Keratinocyte (primary cell): ENCODE data around the gene NPS.

ENCODE experiments used
- EZH2 ChIP-seq: IDR thresholded peaks from one replicate; pipeline ENCODE4 v1.6.1; 2012; ENCODE audit warnings: inconsistent platforms, mild to moderate bottlenecking, low read length, moderate library complexity
- TF ChIP-seq, protein P1 (sequence below), 3 experiments: IDR thresholded peaks in 1 of 3; conservative IDR thresholded peaks in 1 of 3; optimal IDR thresholded peaks in 1 of 3; 2 replicates in 2 of 3; 3 replicates in 1 of 3; pipeline versions ENCODE3 to v1.5.1; 2011; ENCODE audit warnings: low read length in 3 of 3, mild to moderate bottlenecking in 3 of 3, moderate library complexity in 2 of 3, control low read depth in 1 of 3, inconsistent platforms in 1 of 3; ENCODE audit not compliant: insufficient read depth in 2 of 3; ENCODE audit errors: extremely low read depth in 1 of 3

DNA sequence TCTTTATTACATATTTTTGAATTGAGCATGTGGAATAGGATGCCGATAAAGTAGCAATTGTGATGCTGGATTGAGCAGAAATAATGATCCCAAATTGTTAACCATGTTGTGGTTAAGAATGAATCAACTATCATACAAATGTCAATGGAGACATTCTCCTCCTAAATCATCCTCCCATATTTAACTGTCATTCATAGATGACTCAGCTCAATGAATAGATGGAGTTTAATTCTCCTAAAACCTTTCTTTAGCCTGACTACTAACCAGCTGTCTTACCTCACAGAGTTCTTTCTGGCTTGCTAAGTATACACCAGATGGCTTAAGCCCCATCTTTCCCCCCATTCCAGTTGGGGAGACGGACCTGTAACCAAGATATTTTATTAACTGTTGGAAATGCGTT lies 23.4 kb upstream of the NPS start:
- TF ChIP-seq, protein P1, sequence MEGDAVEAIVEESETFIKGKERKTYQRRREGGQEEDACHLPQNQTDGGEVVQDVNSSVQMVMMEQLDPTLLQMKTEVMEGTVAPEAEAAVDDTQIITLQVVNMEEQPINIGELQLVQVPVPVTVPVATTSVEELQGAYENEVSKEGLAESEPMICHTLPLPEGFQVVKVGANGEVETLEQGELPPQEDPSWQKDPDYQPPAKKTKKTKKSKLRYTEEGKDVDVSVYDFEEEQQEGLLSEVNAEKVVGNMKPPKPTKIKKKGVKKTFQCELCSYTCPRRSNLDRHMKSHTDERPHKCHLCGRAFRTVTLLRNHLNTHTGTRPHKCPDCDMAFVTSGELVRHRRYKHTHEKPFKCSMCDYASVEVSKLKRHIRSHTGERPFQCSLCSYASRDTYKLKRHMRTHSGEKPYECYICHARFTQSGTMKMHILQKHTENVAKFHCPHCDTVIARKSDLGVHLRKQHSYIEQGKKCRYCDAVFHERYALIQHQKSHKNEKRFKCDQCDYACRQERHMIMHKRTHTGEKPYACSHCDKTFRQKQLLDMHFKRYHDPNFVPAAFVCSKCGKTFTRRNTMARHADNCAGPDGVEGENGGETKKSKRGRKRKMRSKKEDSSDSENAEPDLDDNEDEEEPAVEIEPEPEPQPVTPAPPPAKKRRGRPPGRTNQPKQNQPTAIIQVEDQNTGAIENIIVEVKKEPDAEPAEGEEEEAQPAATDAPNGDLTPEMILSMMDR (optimal IDR thresholded peaks at IDR 0.05 in 1 of 3, IDR thresholded peaks at IDR 0.05 in 1 of 3, conservative IDR thresholded peaks at IDR 0.05 in 1 of 3; ENCODE audit: extremely low read depth in 1 of 3, insufficient read depth in 2 of 3, low read length in 3 of 3): no peak
- no peak for TF ChIP-seq EZH2
